Activated effector memory CD4-positive, alpha-beta T cell treated with anti-CD3 and anti-CD28 coated beads, Interleukin-2, amount 50 U/mL, for 16 hours (primary cell): ENCODE measurements around the gene EVX2.

Source experiments
- DNase-seq: peaks from one replicate; pipeline ENCODE4 v3.0.0-alpha.2; 2020

Gene EVX2

GRCh38 chr2:176083796-176084261, at the start of gene EVX2:
Gene EVX2 (minus strand): TSS chr2:176083962. CDS start chr2:176083776, 186 bp downstream.
- DNase-seq, result no peak

- no peak for DNase-seq
Measured at GRCh38 chr2:176133389-176133788, 49.6 kb upstream of the EVX2 start.

- DNase-seq, result no peak
Measured at GRCh38 chr2:176132205-176133171, 48.7 kb upstream of the EVX2 start.

GRCh38 chr2:176131848-176132158, 48.0 kb upstream of the EVX2 start:
- DNase-seq, result no peak

- no peak for DNase-seq
Measured at GRCh38 chr2:176130957-176131847, 47.4 kb upstream of the EVX2 start.

GRCh38 chr2:176130147-176130956, 46.6 kb upstream of the EVX2 start:
- no peak for DNase-seq

GRCh38 chr2:176129813-176130146, 46.0 kb upstream of the EVX2 start:
- no peak for DNase-seq

GRCh38 chr2:176128982-176129796, 45.4 kb upstream of the EVX2 start, which contains the start of gene HOXD8:
Gene HOXD8 (plus strand): TSS chr2:176129705. CDS start chr2:176130367, 662 bp downstream.
- no peak for DNase-seq

GRCh38 chr2:176128172-176128981, 44.6 kb upstream of the EVX2 start:
- no peak for DNase-seq

- DNase-seq, result no peak
Measured at GRCh38 chr2:176127774-176128072, 44.0 kb upstream of the EVX2 start.

- peak; percentile 87 for DNase-seq
Measured at GRCh38 chr2:176126929-176127773, 43.4 kb upstream of the EVX2 start.

GRCh38 chr2:176125772-176126054, 42.0 kb upstream of the EVX2 start:
- no peak for DNase-seq

GRCh38 chr2:176124947-176125771, 41.4 kb upstream of the EVX2 start:
- no peak for DNase-seq

- no peak for DNase-seq
Measured at GRCh38 chr2:176124110-176124946, 40.6 kb upstream of the EVX2 start.

GRCh38 chr2:176123411-176124109, 39.8 kb upstream of the EVX2 start:
- no peak for DNase-seq

- DNase-seq, result no peak
Measured at GRCh38 chr2:176122683-176123410, 39.1 kb upstream of the EVX2 start, which contains the start of gene HOXD9. Gene HOXD9 (plus strand): TSS chr2:176122719. CDS start chr2:176122769, 50 bp downstream.
